HepG2 (cell line): ENCODE measurements around the gene PPP1R18. TPM values are rescaled to one million over a fixed set of nuclear protein-coding genes. Genes with fewer than 3 reads are reported as not detected.

Experiments used
- CHD4 ChIP-seq: fragments of 200-600 bp; sonication (generic); IDR thresholded peaks from 2 replicates; pipeline ENCODE4 v1.7.0; 2017; ENCODE audit warnings: mild to moderate bottlenecking, low read length, borderline replicate concordance
- CREB3 ChIP-seq: sonication (generic); formaldehyde crosslinking; IDR thresholded peaks from 2 replicates; pipeline ENCODE4 v1.5.0; 2020; ENCODE audit warnings: missing genetic modification reagents
- DNMT1 ChIP-seq: sonication (generic); formaldehyde crosslinking; IDR thresholded peaks from 2 replicates; pipeline ENCODE4 v1.5.1; 2020; ENCODE audit warnings: mild to moderate bottlenecking, missing genetic modification reagents
- GATAD2A ChIP-seq: IDR thresholded peaks from 2 replicates; pipeline ENCODE4 v1.6.1; 2016
- IRF2 ChIP-seq: IDR thresholded peaks from 2 replicates; pipeline ENCODE4 v1.6.1; 2018; ENCODE audit warnings: missing genetic modification reagents, missing compliant biosample characterization
- KAT8 ChIP-seq: IDR thresholded peaks from 2 replicates; pipeline ENCODE4 v1.6.1; 2016; ENCODE audit warnings: missing genetic modification reagents, missing compliant biosample characterization
- MLXIP ChIP-seq: sonication (generic); formaldehyde crosslinking; IDR thresholded peaks from 2 replicates; pipeline ENCODE4 v1.9.0; 2021; ENCODE audit warnings: missing genetic modification reagents, borderline replicate concordance
- NCOA5 ChIP-seq: sonication (generic); formaldehyde crosslinking; IDR thresholded peaks from 2 replicates; pipeline ENCODE4 v1.4.0; 2020; ENCODE audit warnings: missing genetic modification reagents
- SAP130 ChIP-seq: IDR thresholded peaks from 2 replicates; pipeline ENCODE4 v1.6.1; 2016; ENCODE audit warnings: low read depth
- SIX4 ChIP-seq: sonication (generic); formaldehyde crosslinking; IDR thresholded peaks from 2 replicates; pipeline ENCODE4 v1.4.0; 2020; ENCODE audit warnings: missing genetic modification reagents
- SP2 ChIP-seq: sonication (generic); formaldehyde crosslinking; IDR thresholded peaks from 2 replicates; pipeline ENCODE4 v1.5.1; 2020; ENCODE audit warnings: mild to moderate bottlenecking, missing genetic modification reagents
- ZBTB3 ChIP-seq: sonication (generic); formaldehyde crosslinking; IDR thresholded peaks from 2 replicates; pipeline ENCODE4 v1.4.0; 2020; ENCODE audit warnings: low read depth, mild to moderate bottlenecking, moderate library complexity, missing genetic modification reagents, borderline replicate concordance
- ZKSCAN5 ChIP-seq: sonication (generic); formaldehyde crosslinking; IDR thresholded peaks from 2 replicates; pipeline ENCODE4 v1.5.1; 2020; ENCODE audit warnings: mild to moderate bottlenecking, missing genetic modification reagents
- ZKSCAN8 ChIP-seq: IDR thresholded peaks from 2 replicates; pipeline ENCODE4 v1.6.1; 2016; ENCODE audit warnings: borderline replicate concordance, missing genetic modification reagents, missing compliant biosample characterization
- ZNF143 ChIP-seq: sonication (generic); formaldehyde crosslinking; IDR thresholded peaks from 2 replicates; pipeline ENCODE4 v1.4.0; 2020; ENCODE audit warnings: missing genetic modification reagents
- ZNF276 ChIP-seq: sonication (generic); formaldehyde crosslinking; IDR thresholded peaks from 2 replicates; pipeline ENCODE4 v1.4.0; 2020; ENCODE audit warnings: mild to moderate bottlenecking, low read depth, missing genetic modification reagents
- ZNF44 ChIP-seq: sonication (generic); formaldehyde crosslinking; IDR thresholded peaks from 2 replicates; pipeline ENCODE4 v1.5.1; 2020; ENCODE audit warnings: mild to moderate bottlenecking, missing genetic modification reagents
- ZNF672 ChIP-seq: sonication (generic); formaldehyde crosslinking; IDR thresholded peaks from 2 replicates; pipeline ENCODE4 v1.8.1; 2022; ENCODE audit warnings: missing genetic modification reagents
- ZNF703 ChIP-seq: sonication (generic); formaldehyde crosslinking; IDR thresholded peaks from 2 replicates; pipeline ENCODE4 v1.5.1; 2020; ENCODE audit warnings: missing genetic modification reagents, mild to moderate bottlenecking, moderate library complexity, borderline replicate concordance
- ZNF766 ChIP-seq: sonication (generic); formaldehyde crosslinking; IDR thresholded peaks from 2 replicates; pipeline ENCODE4 v1.5.0; 2020; ENCODE audit warnings: missing genetic modification reagents, borderline replicate concordance
- polyA plus RNA-seq, 8 experiments: library from polyadenylated mRNA; depleted of rRNA in 3 of 8; stranded (reverse) in 7 of 8; unstranded in 1 of 8; fragments of >200 nt; fragmentation: Illumina TruSeq in 4 of 8; extraction: Trizol in 4 of 8; gene quantifications; 2 replicates each; pipeline versions ENCODE4 v1.2.1 to v1.2.3, GENCODE V29; 2011 to 2016; ENCODE audit warnings: low read depth in 4 of 8, missing spikeins in 1 of 8, mixed read lengths in 1 of 8; ENCODE audit not compliant: insufficient read depth in 1 of 8
- total RNA-seq, 5 experiments: library from RNA; depleted of rRNA; stranded (reverse); fragments of >200 nt; fragmentation: Illumina TruSeq; extraction: Trizol; gene quantifications; 2 replicates each; pipeline ENCODE4 v1.2.3, GENCODE V29; 2016; ENCODE audit warnings: low read depth in 1 of 5
- TF ChIP-seq, protein P1 (sequence below): sonication (generic); formaldehyde crosslinking; IDR thresholded peaks from 2 replicates; pipeline ENCODE4 v1.5.1; 2020; ENCODE audit warnings: missing genetic modification reagents, mild to moderate bottlenecking, borderline replicate concordance
- TF ChIP-seq, protein P2 (sequence below): sonication (generic); formaldehyde crosslinking; conservative IDR thresholded peaks from 2 replicates; pipeline ENCODE4 v1.8.0; 2022; ENCODE audit warnings: missing genetic modification reagents

Gene PPP1R18
- total and polyA plus RNA-seq, 2 of the 13 experiments (the other 11 are each of a cell fraction or from before 2014, with no cell fraction given) = 4.9 to 9.2 TPM

GRCh38 chr6:30722280-30723112 is 36.1 kb upstream of the PPP1R18 start (continued):
- TF ChIP-seq, protein P1, sequence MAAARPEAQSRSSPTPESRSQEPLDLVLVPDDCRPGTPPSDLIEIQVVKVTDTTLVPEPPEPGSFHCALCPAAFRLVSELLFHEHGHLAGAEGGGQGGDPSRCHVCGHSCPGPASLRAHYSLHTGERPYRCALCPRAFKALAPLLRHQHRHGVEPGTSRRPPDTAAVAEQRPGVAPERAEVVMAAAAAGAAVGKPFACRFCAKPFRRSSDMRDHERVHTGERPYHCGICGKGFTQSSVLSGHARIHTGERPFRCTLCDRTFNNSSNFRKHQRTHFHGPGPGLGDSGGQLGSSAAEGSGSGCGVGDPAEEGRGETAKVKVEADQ (CRISPR knock-in tag) = no peak
- TF ChIP-seq ZNF143 (no peak), SP2 (CRISPR knock-in tag) (no peak), NCOA5 (CRISPR knock-in tag) (no peak), GATAD2A (peak; percentile 46; the same call in 1 of the 2 replicates), CREB3 (no peak), ZKSCAN8 (CRISPR knock-in tag) (no peak; the same call in 1 of the 2 replicates), KAT8 (CRISPR knock-in tag) (peak; percentile 22; the same call in 1 of the 2 replicates), ZNF44 (CRISPR knock-in tag) (no peak), SAP130 (peak; percentile 87), ZNF672 (CRISPR knock-in tag) (no peak), ZNF276 (no peak; the same call in 1 of the 2 replicates), MLXIP (CRISPR knock-in tag) (no peak), SIX4 (CRISPR knock-in tag) (no peak), ZNF703 (CRISPR knock-in tag) (no peak), DNMT1 (no peak), ZBTB3 (no peak), ZKSCAN5 (CRISPR knock-in tag) (no peak), ZNF766 (CRISPR knock-in tag) (no peak; the same call in 1 of the 2 replicates), IRF2 (CRISPR knock-in tag) (peak; percentile 20; the same call in 1 of the 2 replicates), CHD4 (no peak)
- TF ChIP-seq, protein P2, sequence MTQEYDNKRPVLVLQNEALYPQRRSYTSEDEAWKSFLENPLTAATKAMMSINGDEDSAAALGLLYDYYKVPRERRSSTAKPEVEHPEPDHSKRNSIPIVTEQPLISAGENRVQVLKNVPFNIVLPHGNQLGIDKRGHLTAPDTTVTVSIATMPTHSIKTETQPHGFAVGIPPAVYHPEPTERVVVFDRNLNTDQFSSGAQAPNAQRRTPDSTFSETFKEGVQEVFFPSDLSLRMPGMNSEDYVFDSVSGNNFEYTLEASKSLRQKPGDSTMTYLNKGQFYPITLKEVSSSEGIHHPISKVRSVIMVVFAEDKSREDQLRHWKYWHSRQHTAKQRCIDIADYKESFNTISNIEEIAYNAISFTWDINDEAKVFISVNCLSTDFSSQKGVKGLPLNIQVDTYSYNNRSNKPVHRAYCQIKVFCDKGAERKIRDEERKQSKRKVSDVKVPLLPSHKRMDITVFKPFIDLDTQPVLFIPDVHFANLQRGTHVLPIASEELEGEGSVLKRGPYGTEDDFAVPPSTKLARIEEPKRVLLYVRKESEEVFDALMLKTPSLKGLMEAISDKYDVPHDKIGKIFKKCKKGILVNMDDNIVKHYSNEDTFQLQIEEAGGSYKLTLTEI (CRISPR knock-in tag) = no peak
